ENCODE data around the gene TSR1.

The TSR1 gene

GRCh38 chr17:2292100-2292499, 44.2 kb downstream of the TSR1 start:
- no peaks in the 10 kb centered on the region for H3K9me3 ChIP-seq (ENCODE audit: control insufficient read depth, low read length)
- H3K4me3 ChIP-seq (ENCODE audit: low read length) = no peak overlapping the region
- H3K4me1 ChIP-seq (ENCODE audit: control insufficient read depth, insufficient read depth, low read length) = no peaks in the 10 kb centered on the region
- no peak overlapping the region for H3K9ac ChIP-seq (ENCODE audit: low read length)
- H3K36me3 ChIP-seq (ENCODE audit: control insufficient read depth, insufficient read depth, low read length) = peaks cover 13% of the 10 kb centered on the region
- H3K27me3 ChIP-seq (ENCODE audit: control insufficient read depth, insufficient read depth, low read length) = no peaks in the 10 kb centered on the region

GRCh38 chr17:2289878-2290478, 46.3 kb downstream of the TSR1 start:
- Histone ChIP-seq H3K9ac (ENCODE audit: low read length) (no peak overlapping the region), H3K27me3 (ENCODE audit: control insufficient read depth, insufficient read depth, low read length) (no peaks in the 10 kb centered on the region), H3K9me3 (ENCODE audit: control insufficient read depth, low read length) (no peaks in the 10 kb centered on the region), H3K36me3 (ENCODE audit: control insufficient read depth, insufficient read depth, low read length) (peaks cover 6% of the 10 kb centered on the region), H3K4me3 (ENCODE audit: low read length) (no peak overlapping the region), H3K4me1 (ENCODE audit: control insufficient read depth, insufficient read depth, low read length) (no peaks in the 10 kb centered on the region)

- no peak overlapping the region for H3K4me3 ChIP-seq (ENCODE audit: low read length)
- H3K9ac ChIP-seq (ENCODE audit: low read length) = no peak overlapping the region
- no peaks in the 10 kb centered on the region for H3K9me3 ChIP-seq (ENCODE audit: control insufficient read depth, low read length)
- peaks cover 18% of the 10 kb centered on the region for H3K36me3 ChIP-seq (ENCODE audit: control insufficient read depth, insufficient read depth, low read length)
- H3K27me3 ChIP-seq (ENCODE audit: control insufficient read depth, insufficient read depth, low read length) = no peaks in the 10 kb centered on the region
- no peaks in the 10 kb centered on the region for H3K4me1 ChIP-seq (ENCODE audit: control insufficient read depth, insufficient read depth, low read length)
Measured at GRCh38 chr17:2283302-2283701, 53.0 kb downstream of the TSR1 start.

- Histone ChIP-seq H3K9ac (ENCODE audit: low read length) (no peak overlapping the region), H3K27me3 (ENCODE audit: control insufficient read depth, insufficient read depth, low read length) (no peaks in the 10 kb centered on the region), H3K9me3 (ENCODE audit: control insufficient read depth, low read length) (no peaks in the 10 kb centered on the region), H3K36me3 (ENCODE audit: control insufficient read depth, insufficient read depth, low read length) (peaks cover 18% of the 10 kb centered on the region), H3K4me3 (ENCODE audit: low read length) (no peak overlapping the region), H3K4me1 (ENCODE audit: control insufficient read depth, insufficient read depth, low read length) (no peaks in the 10 kb centered on the region)
Measured at GRCh38 chr17:2282297-2282873, 53.9 kb downstream of the TSR1 start.

DNA sequence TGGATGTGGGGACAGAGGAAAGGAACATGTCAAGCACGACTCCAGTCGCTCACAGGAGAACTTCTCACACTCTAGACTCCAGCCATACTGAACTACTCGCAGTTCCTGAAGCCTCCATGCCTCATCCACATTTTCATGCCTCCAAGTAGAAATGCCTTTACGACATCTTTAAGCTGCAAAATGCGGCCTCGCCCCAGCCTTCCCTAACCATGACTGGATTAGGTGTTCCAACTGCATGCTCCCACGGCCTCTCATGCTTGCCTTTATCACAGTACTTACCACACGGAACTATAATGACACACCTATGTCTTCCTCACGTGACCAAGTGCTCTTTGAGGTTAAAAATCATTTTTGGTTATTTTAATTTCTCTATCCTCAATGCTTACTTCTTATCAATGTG, 56.5 kb downstream of the TSR1 start:
- no peaks in the 10 kb centered on the region for H3K4me1 ChIP-seq (ENCODE audit: control insufficient read depth, insufficient read depth, low read length)
- no peaks in the 10 kb centered on the region for H3K9me3 ChIP-seq (ENCODE audit: control insufficient read depth, low read length)
- H3K27me3 ChIP-seq (ENCODE audit: control insufficient read depth, insufficient read depth, low read length) = no peaks in the 10 kb centered on the region
- H3K4me3 ChIP-seq (ENCODE audit: low read length) = no peak overlapping the region
- no peak overlapping the region for H3K9ac ChIP-seq (ENCODE audit: low read length)
- peaks cover 18% of the 10 kb centered on the region for H3K36me3 ChIP-seq (ENCODE audit: control insufficient read depth, insufficient read depth, low read length)

GRCh38 chr17:2277429-2278170, 58.7 kb downstream of the TSR1 start:
- peaks cover 18% of the 10 kb centered on the region for H3K36me3 ChIP-seq (ENCODE audit: control insufficient read depth, insufficient read depth, low read length)
- no peaks in the 10 kb centered on the region for H3K27me3 ChIP-seq (ENCODE audit: control insufficient read depth, insufficient read depth, low read length)
- no peak overlapping the region for H3K9ac ChIP-seq (ENCODE audit: low read length)
- no peak overlapping the region for H3K4me3 ChIP-seq (ENCODE audit: low read length)
- no peaks in the 10 kb centered on the region for H3K4me1 ChIP-seq (ENCODE audit: control insufficient read depth, insufficient read depth, low read length)
- H3K9me3 ChIP-seq (ENCODE audit: control insufficient read depth, low read length) = no peaks in the 10 kb centered on the region

DNA sequence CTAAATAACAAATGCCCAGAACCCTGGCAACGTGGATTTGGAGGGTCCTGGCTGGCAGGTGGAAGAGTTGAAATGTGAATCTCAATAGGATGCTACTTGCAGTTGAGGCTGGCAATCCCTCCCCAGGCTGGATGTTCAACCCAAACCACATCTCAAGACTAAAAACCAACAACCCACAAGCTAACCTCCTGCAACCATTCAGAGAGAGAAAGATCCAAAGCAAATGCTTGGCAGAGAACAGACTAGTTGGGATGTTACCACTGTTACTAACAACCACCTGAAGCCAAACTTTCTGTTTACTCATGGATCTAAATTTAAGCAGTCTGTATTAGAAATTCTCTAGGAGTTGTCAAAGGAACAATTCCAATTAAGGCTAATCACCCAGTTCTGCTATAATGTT, 60.5 kb downstream of the TSR1 start:
- H3K36me3 ChIP-seq (ENCODE audit: control insufficient read depth, insufficient read depth, low read length) = peaks cover 4% of the 10 kb centered on the region

GRCh38 chr17:2274414-2274813, 61.8 kb downstream of the TSR1 start:
- Histone ChIP-seq H3K9ac (ENCODE audit: low read length) (no peak overlapping the region), H3K4me3 (ENCODE audit: low read length) (no peak overlapping the region), H3K36me3 (ENCODE audit: control insufficient read depth, insufficient read depth, low read length) (no peaks in the 10 kb centered on the region), H3K9me3 (ENCODE audit: control insufficient read depth, low read length) (no peaks in the 10 kb centered on the region), H3K4me1 (ENCODE audit: control insufficient read depth, insufficient read depth, low read length) (no peaks in the 10 kb centered on the region), H3K27me3 (ENCODE audit: control insufficient read depth, insufficient read depth, low read length) (no peaks in the 10 kb centered on the region)

More for the DNA sequence above, 60.5 kb downstream of the TSR1 start:
- Histone ChIP-seq H3K4me3 (ENCODE audit: low read length) (no peak overlapping the region), H3K27me3 (ENCODE audit: control insufficient read depth, insufficient read depth, low read length) (no peaks in the 10 kb centered on the region), H3K9me3 (ENCODE audit: control insufficient read depth, low read length) (no peaks in the 10 kb centered on the region), H3K9ac (ENCODE audit: low read length) (no peak overlapping the region), H3K4me1 (ENCODE audit: control insufficient read depth, insufficient read depth, low read length) (no peaks in the 10 kb centered on the region)

Measured in mucosa of stomach (tissue), 1 donor.